Measurements from ENCODE around the gene SLC44A2.

DNA sequence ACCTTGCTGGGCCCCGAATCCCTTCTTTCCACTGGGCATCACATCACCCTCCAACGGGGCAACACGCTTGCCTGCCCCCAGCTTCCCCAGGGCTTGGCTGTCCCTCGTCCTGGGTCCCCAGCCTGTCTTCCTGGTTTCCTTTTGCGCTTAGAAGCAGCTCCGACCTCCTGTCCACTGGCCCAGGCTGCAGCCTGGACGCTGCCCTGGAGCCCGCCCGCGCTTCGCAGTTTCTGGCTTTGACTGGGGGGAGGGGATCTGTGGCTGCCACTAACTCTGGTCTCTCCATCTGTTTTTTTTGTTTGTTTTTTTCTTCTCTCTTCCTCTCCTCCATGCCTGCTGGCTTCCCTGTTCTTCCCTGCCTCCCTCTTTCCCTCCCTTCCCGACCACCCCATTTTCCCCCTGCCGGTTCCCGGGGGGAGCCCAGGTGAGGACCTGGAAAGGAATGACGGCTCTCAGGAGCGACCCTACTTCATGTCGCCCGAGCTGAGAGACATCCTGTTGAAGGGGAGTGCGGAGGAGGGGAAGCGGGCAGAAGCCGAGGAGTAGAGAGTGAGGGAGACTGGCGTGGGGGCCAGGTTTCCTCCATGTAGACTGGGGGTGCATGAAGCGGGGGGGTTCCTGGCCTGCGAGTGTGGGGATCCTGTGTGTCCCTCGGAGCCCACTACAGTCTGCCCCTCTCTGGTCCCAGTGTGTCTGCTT, 17.3 kb downstream of the SLC44A2 start:
- TF ChIP-seq, protein P1, sequence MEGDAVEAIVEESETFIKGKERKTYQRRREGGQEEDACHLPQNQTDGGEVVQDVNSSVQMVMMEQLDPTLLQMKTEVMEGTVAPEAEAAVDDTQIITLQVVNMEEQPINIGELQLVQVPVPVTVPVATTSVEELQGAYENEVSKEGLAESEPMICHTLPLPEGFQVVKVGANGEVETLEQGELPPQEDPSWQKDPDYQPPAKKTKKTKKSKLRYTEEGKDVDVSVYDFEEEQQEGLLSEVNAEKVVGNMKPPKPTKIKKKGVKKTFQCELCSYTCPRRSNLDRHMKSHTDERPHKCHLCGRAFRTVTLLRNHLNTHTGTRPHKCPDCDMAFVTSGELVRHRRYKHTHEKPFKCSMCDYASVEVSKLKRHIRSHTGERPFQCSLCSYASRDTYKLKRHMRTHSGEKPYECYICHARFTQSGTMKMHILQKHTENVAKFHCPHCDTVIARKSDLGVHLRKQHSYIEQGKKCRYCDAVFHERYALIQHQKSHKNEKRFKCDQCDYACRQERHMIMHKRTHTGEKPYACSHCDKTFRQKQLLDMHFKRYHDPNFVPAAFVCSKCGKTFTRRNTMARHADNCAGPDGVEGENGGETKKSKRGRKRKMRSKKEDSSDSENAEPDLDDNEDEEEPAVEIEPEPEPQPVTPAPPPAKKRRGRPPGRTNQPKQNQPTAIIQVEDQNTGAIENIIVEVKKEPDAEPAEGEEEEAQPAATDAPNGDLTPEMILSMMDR (IDR thresholded peaks at IDR 0.05), result no peak
- TF ChIP-seq POLR2AphosphoS5 (IDR thresholded peaks at IDR 0.05) (no peak), EP300 (IDR thresholded peaks at IDR 0.05) (no peak)
